Measurements from ENCODE around the gene GTF2H4.

DNA sequence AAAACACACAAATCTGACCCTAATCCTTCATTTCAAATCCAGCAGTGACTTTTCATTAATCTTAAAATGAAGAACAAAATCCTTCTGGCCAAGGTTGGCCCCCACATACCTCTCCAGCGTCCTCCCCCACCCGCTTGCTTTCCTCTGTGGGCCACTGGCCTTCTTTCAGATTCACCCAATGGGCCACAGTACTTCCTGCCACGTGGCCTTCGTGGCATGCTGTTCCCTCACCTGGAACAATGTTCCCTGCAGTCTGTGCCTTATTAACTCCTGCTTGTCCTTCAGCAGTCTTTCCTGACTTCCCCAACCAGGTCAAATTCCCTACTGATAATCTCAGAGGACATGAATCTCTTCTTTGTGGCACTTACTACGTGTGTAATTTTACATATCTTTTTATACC, 5.3 kb upstream of the GTF2H4 start:
- no peak for TF ChIP-seq CTCF (conservative IDR thresholded peaks at IDR 0.05; ENCODE audit: low read length)
- no peak for TF ChIP-seq EZH2phosphoT487 (IDR thresholded peaks at IDR 0.05; ENCODE audit: borderline replicate concordance, low read depth, low read length)
